MM.1S (cell line): ENCODE results near the gene NUAK1.

ENCODE experiments used
- DNase-seq: peaks from one replicate; pipeline ENCODE4 v3.0.0-alpha.2; 2015
- H2AFZ ChIP-seq: fragments of 300-600 bp; sonication (generic); 2 replicates; pipeline ENCODE4 v1.6.0; 2016; ENCODE audit warnings: antibody characterized with exemption, low read length
- H3F3A ChIP-seq: fragments of 300-600 bp; sonication (generic); 2 replicates; pipeline ENCODE4 v1.6.1; 2016; ENCODE audit warnings: mild to moderate bottlenecking, antibody characterized with exemption, low read length, moderate library complexity, mixed read lengths; ENCODE audit not compliant: insufficient read depth
- H3K27ac ChIP-seq: fragments of 300-600 bp; sonication (generic); 2 replicates; pipeline ENCODE4 v1.5.1; 2016; ENCODE audit warnings: mild to moderate bottlenecking, low read length
- H3K27me3 ChIP-seq: fragments of 300-600 bp; sonication (generic); replicated peaks from 2 replicates; pipeline ENCODE4 v1.6.0; 2016; ENCODE audit warnings: low read length; ENCODE audit not compliant: insufficient read depth
- H3K36me3 ChIP-seq: fragments of 300-600 bp; sonication (generic); replicated peaks from 2 replicates; pipeline ENCODE4 v1.6.1; 2016; ENCODE audit warnings: mild to moderate bottlenecking, low read length, mixed read lengths; ENCODE audit not compliant: insufficient read depth
- H3K4me1 ChIP-seq: fragments of 300-600 bp; sonication (generic); 2 replicates; pipeline ENCODE4 v1.6.1; 2016; ENCODE audit warnings: low read length, mixed read lengths
- H3K4me2 ChIP-seq: fragments of 300-600 bp; sonication (generic); 2 replicates; pipeline ENCODE4 v1.6.0; 2016; ENCODE audit warnings: low read depth, low read length
- H3K4me3 ChIP-seq: fragments of 300-600 bp; sonication (generic); 2 replicates; pipeline ENCODE4 v1.5.1; 2016; ENCODE audit warnings: low read length, mixed read lengths
- H3K79me2 ChIP-seq: fragments of 300-600 bp; sonication (generic); 2 replicates; pipeline ENCODE4 v1.6.1; 2016; ENCODE audit warnings: mixed run types, low read length, mixed read lengths
- H3K9ac ChIP-seq: fragments of 300-600 bp; sonication (generic); 2 replicates; pipeline ENCODE4 v1.6.1; 2016; ENCODE audit warnings: low read length, mixed read lengths
- H3K9me2 ChIP-seq: fragments of 300-600 bp; sonication (generic); replicated peaks from 2 replicates; pipeline ENCODE4 v1.6.1; 2016; ENCODE audit warnings: mild to moderate bottlenecking, low read length, mixed read lengths; ENCODE audit not compliant: insufficient read depth
- H3K9me3 ChIP-seq: fragments of 300-600 bp; sonication (generic); replicated peaks from 2 replicates; pipeline ENCODE4 v1.6.1; 2016; ENCODE audit warnings: mild to moderate bottlenecking, low read length, mixed read lengths; ENCODE audit not compliant: insufficient read depth
- H4K20me1 ChIP-seq: fragments of 300-600 bp; sonication (generic); 2 replicates; pipeline ENCODE4 v1.6.1; 2016; ENCODE audit warnings: mild to moderate bottlenecking, low read length, moderate library complexity, mixed read lengths; ENCODE audit not compliant: insufficient read depth
- EZH2 ChIP-seq: fragments of 300-600 bp; sonication (generic); optimal IDR thresholded peaks from 2 replicates; pipeline ENCODE3; 2017; ENCODE audit warnings: low read depth, mild to moderate bottlenecking, antibody characterized with exemption, low read length, mixed read lengths
- EZH2phosphoT487 ChIP-seq: fragments of 300-600 bp; sonication (generic); IDR thresholded peaks from 2 replicates; pipeline ENCODE4 v1.6.1; 2018; ENCODE audit warnings: antibody characterized with exemption, low read length
- TF ChIP-seq, protein P1 (sequence below): fragments of 300-600 bp; sonication (generic); IDR thresholded peaks from 2 replicates; pipeline ENCODE4 v1.5.1; 2016; ENCODE audit warnings: antibody characterized with exemption, low read length, mixed read lengths

The NUAK1 gene

DNA sequence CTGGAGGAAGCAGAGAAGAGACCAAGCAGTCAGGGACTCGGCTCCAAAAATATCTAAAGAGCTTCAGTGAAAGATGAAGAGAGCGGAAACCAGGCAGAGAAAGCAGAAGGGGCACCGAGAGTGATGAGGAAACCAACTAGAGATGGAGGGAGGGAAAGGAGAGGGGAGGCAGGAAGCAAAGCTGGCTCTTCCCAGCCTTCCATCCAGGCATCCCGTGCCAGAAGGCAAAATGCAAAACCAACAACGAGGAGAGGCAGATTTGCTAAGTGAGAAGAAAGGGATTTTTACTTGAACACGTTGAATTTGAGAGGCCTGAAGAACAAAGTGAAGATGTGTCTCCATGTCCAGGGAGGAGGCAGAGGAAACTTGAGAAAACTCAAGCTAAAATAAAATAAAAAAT, 90.1 kb downstream of the NUAK1 start:
- Histone ChIP-seq H3K36me3 (no peaks in the 10 kb centered on the region), H3K9me2 (no peaks in the 10 kb centered on the region), H2AFZ (no peak overlapping the region), H3K4me1 (peaks cover 14% of the 10 kb centered on the region), H3K4me3 (no peak overlapping the region), H4K20me1 (no peaks in the 10 kb centered on the region), H3K27ac (no peak overlapping the region), H3K4me2 (no peak overlapping the region), H3F3A (no peaks in the 10 kb centered on the region), H3K9ac (no peak overlapping the region), H3K27me3 (no peaks in the 10 kb centered on the region), H3K79me2 (no peaks in the 10 kb centered on the region), H3K9me3 (no peaks in the 10 kb centered on the region)
- no peak for TF ChIP-seq EZH2phosphoT487
- TF ChIP-seq EZH2 = no peak
- TF ChIP-seq, protein P1, sequence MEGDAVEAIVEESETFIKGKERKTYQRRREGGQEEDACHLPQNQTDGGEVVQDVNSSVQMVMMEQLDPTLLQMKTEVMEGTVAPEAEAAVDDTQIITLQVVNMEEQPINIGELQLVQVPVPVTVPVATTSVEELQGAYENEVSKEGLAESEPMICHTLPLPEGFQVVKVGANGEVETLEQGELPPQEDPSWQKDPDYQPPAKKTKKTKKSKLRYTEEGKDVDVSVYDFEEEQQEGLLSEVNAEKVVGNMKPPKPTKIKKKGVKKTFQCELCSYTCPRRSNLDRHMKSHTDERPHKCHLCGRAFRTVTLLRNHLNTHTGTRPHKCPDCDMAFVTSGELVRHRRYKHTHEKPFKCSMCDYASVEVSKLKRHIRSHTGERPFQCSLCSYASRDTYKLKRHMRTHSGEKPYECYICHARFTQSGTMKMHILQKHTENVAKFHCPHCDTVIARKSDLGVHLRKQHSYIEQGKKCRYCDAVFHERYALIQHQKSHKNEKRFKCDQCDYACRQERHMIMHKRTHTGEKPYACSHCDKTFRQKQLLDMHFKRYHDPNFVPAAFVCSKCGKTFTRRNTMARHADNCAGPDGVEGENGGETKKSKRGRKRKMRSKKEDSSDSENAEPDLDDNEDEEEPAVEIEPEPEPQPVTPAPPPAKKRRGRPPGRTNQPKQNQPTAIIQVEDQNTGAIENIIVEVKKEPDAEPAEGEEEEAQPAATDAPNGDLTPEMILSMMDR = no peak
- DNase-seq = no peak

DNA sequence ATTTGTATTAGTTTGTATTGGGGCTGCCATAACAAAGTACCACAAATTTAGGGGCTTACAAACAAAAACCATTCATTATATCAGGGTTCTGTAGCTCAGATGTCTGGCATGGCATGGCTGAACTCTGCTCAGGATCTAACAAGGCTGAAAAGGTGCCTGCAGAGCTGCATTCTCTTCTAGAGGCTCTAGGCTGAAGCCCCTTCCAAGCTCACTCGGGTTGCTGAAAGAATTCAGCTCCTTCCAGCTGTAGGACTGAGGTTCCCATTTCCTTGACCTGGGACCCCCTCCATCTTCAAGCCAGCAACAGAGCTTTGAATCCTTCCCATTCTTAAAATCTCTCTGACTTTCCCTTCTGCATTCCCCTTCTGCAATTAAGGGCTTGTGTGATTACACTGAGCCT, 90.7 kb downstream of the NUAK1 start:
- no peaks in the 10 kb centered on the region for H4K20me1 ChIP-seq
- no peak overlapping the region for H3K4me2 ChIP-seq
- H3K27ac ChIP-seq = no peak overlapping the region
- H3K9ac ChIP-seq = no peak overlapping the region
- H3K4me1 ChIP-seq = peaks cover 14% of the 10 kb centered on the region
- H3K9me3 ChIP-seq = no peaks in the 10 kb centered on the region
- no peak overlapping the region for H3K4me3 ChIP-seq
- TF ChIP-seq, protein P1 = no peak
- TF ChIP-seq EZH2phosphoT487 (no peak), EZH2 (no peak)
- no peaks in the 10 kb centered on the region for H3F3A ChIP-seq
- no peak for DNase-seq
- H3K27me3 ChIP-seq = no peaks in the 10 kb centered on the region
- H3K79me2 ChIP-seq = no peaks in the 10 kb centered on the region
- H2AFZ ChIP-seq = no peak overlapping the region
- no peaks in the 10 kb centered on the region for H3K9me2 ChIP-seq
- no peaks in the 10 kb centered on the region for H3K36me3 ChIP-seq

DNA sequence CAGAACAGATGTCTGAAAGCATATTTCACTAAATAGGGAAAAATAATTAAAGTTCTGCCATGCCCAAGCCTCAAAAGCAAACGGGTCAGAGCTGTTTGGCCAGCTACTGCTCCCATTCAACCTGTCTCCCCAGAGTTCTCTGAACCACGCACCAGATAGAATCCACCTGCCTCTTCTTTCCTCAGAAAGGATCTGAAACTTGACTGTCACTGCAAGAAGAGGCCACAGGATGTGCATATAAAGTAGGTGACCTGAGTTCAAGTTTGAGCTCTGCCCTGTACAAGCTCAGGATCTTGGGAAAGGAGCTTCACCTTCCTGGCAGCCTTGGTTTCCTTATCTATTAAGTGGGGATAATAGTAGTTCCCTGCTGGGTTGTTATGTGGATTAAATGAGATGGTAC, 91.8 kb downstream of the NUAK1 start:
- no peak overlapping the region for H3K27ac ChIP-seq
- no peak for TF ChIP-seq EZH2phosphoT487
- TF ChIP-seq, protein P1 = no peak
- no peak for TF ChIP-seq EZH2
- no peaks in the 10 kb centered on the region for H3K36me3 ChIP-seq
- no peaks in the 10 kb centered on the region for H4K20me1 ChIP-seq
- no peaks in the 10 kb centered on the region for H3K79me2 ChIP-seq
- no peaks in the 10 kb centered on the region for H3K27me3 ChIP-seq
- H3K4me2 ChIP-seq = peak overlapping the region; percentile 10; the same call in 1 of the 2 replicates
- peaks cover 14% of the 10 kb centered on the region for H3K4me1 ChIP-seq
- H3K9ac ChIP-seq = no peak overlapping the region
- H3K9me3 ChIP-seq = no peaks in the 10 kb centered on the region
- H3K4me3 ChIP-seq = no peak overlapping the region
- no peak overlapping the region for H2AFZ ChIP-seq
- DNase-seq = peak; percentile 44
- no peaks in the 10 kb centered on the region for H3K9me2 ChIP-seq
- H3F3A ChIP-seq = no peaks in the 10 kb centered on the region
